H1 (cell line): ENCODE data around the gene ZBTB38. TPM values are rescaled to one million over a fixed set of nuclear protein-coding genes. Genes with fewer than 3 reads are reported as not detected.

Experiments
- JUN ChIP-seq: IDR thresholded peaks from 2 replicates; pipeline ENCODE4 v1.6.1; 2011; ENCODE audit warnings: low read depth, mild to moderate bottlenecking, improper control_type of control experiment, low read length
- SP4 ChIP-seq: IDR thresholded peaks from 2 replicates; pipeline ENCODE4 v1.6.1; 2012; ENCODE audit warnings: low read length, inconsistent platforms
- polyA plus RNA-seq, 7 experiments: library from polyadenylated mRNA; depleted of rRNA in 3 of 7; stranded (reverse) in 5 of 7; unstranded in 2 of 7; fragments of >200 nt in 5 of 7; fragments of 200-250 nt in 2 of 7; gene quantifications; 1 replicate in 5 of 7; 2 replicates in 1 of 7; 4 replicates in 1 of 7; pipeline versions ENCODE4 v1.2.1 to v1.2.3, GENCODE V29; 2011 to 2013; ENCODE audit warnings: missing spikeins in 2 of 7, mixed read lengths in 2 of 7
- total RNA-seq: library from RNA; stranded (reverse); fragmentation: NEBNext Ultra II Directional; extraction: Animal tissue kit (Norgen Biotek cat#: 25700); gene quantifications from 2 replicates; pipeline ENCODE4 v1.2.1, GENCODE V29; 2021

The ZBTB38 gene
- total and polyA plus RNA-seq, 2 of the 8 experiments (the other 6 are each of a cell fraction or from before 2014, with no cell fraction given), result 4.4 to 10.5 TPM

DNA sequence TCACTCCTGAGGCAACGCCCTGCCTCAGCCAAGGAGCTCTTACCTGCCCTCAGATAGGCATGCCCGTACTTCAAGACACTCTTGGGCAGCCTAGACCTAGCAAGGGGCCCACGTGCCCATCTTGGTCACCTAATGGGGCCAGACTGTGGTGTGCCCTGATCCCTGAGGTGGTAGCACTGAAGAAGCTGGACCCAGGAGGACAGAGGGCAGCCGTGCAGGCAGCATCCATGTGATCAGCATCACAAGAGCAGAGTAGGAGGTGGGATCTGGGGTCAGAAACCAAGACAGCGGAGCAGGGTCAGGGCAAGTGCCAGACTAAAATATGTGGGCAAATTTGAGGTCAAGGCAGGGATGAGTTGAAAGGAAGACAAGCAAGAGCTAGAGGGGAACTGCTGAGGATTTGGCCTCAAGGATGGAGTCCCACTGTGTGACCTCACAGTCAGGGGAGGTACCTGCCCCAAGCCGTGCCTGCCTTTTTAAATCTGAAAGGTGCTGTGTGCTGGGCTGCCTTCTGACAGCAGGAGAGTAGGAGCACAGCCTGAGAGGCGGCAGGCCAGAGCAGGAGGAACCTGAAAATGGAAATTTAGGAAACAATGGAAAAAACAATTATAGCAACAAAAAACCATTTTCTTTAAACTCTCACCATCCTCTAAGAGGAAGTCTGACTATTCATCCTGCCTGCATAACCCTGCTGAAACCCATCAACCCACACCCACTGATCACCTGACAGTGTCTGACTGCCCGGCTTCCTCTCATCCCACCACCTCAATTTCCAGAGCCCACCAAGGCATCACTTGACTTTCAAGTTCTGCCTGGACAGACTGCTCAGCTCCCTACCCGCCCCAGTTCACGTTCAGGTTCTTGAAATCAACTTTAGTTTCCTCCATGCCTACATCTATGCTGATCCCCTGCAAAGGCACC, 7.3 kb downstream of the ZBTB38 start (continued):
- TF ChIP-seq JUN (no peak), SP4 (no peak)
